Caki2 (cell line): ENCODE data around the gene ACIN1. TPM values are rescaled to one million over a fixed set of nuclear protein-coding genes. Genes with fewer than 3 reads are reported as not detected.

Source experiments
- DNase-seq: peaks from one replicate; pipeline ENCODE4 v3.0.0-alpha.2; 2015; ENCODE audit warnings: low read depth
- in situ Hi-C: cut with HindIII; loops from 2 replicates; pipeline ENCODE4 v1.10.0; 2016; ENCODE audit warnings: low sequenced_read_pairs, low pct_unique_long_range_greater_than_20kb, mixed read lengths
- total RNA-seq: library from RNA; depleted of rRNA; stranded (reverse); fragments of >200 nt; shearing (Covaris generic); gene quantifications from 2 replicates; pipeline ENCODE4 v1.2.3, GENCODE V29; 2014; ENCODE audit warnings: low replicate concordance

Gene ACIN1
- total RNA-seq, 1 experiment from 2014 or later = 49.1 TPM

GRCh38 chr14:23054000-23054811, 40.7 kb downstream of the ACIN1 start:
- in situ Hi-C loops = no loop called here
- DNase-seq = no peak

GRCh38 chr14:23053426-23053825, 41.5 kb downstream of the ACIN1 start:
- in situ Hi-C loops = no loop called here
- no peak for DNase-seq

GRCh38 chr14:23052671-23053070, 42.3 kb downstream of the ACIN1 start:
- in situ Hi-C loops = no loop called here
- no peak for DNase-seq

GRCh38 chr14:23052182-23052623, 42.7 kb downstream of the ACIN1 start:
- DNase-seq = no peak
- in situ Hi-C loops = no loop called here

GRCh38 chr14:23051141-23052057, 43.5 kb downstream of the ACIN1 start:
- in situ Hi-C loops = no loop called here
- DNase-seq = no peak

- in situ Hi-C loops = no loop called here
- DNase-seq = no peak
Observed at GRCh38 chr14:23049011-23049410, 45.9 kb downstream of the ACIN1 start.

- in situ Hi-C loops = no loop called here
- no peak for DNase-seq
Observed at GRCh38 chr14:23047751-23048693, 46.9 kb downstream of the ACIN1 start.

- in situ Hi-C loops = no loop called here
- DNase-seq = no peak
Observed at GRCh38 chr14:23047034-23047634, 47.8 kb downstream of the ACIN1 start.

GRCh38 chr14:23045419-23046357, 49.2 kb downstream of the ACIN1 start:
- in situ Hi-C loops = no loop called here
- no peak for DNase-seq

- in situ Hi-C loops = no loop called here
- DNase-seq = no peak
Observed at GRCh38 chr14:23044840-23045239, 50.1 kb downstream of the ACIN1 start.

- in situ Hi-C loops = no loop called here
- DNase-seq = no peak
Observed at GRCh38 chr14:23043754-23044153, 51.2 kb downstream of the ACIN1 start.

GRCh38 chr14:23043145-23043544, 51.8 kb downstream of the ACIN1 start:
- in situ Hi-C loops = no loop called here
- DNase-seq = no peak

GRCh38 chr14:23042162-23042965, 52.6 kb downstream of the ACIN1 start, which contains the start of gene PSMB11:
Gene PSMB11, plus strand, starts transcription at chr14:23042212. Its CDS starts 14 bp downstream, at chr14:23042226.
- in situ Hi-C loops = no loop called here
- no peak for DNase-seq

- in situ Hi-C loops = no loop called here
- no peak for DNase-seq
Observed at GRCh38 chr14:23041729-23042128, 53.2 kb downstream of the ACIN1 start.

- in situ Hi-C loops = no loop called here
- DNase-seq = no peak
Observed at GRCh38 chr14:23040100-23040499, 54.8 kb downstream of the ACIN1 start.
